Measurements from ENCODE around the gene CNN1. TPM values are rescaled to one million over a fixed set of nuclear protein-coding genes. Genes with fewer than 3 reads are reported as not detected.

The CNN1 gene
- total RNA-seq, 4 donors from 2014 or later = 0.92 to 6.7 (median 3.9) TPM

GRCh38 chr19:11506967-11507366 is 31.7 kb upstream of the CNN1 start:
- Histone ChIP-seq H3K27ac (no peak overlapping the region), H3K4me1 (peaks cover 8 to 12% of the 10 kb centered on the region in 2 donors), H3K9me3 (no peaks in the 10 kb centered on the region), H3K27me3 (no peaks in the 10 kb centered on the region), H3K4me3 (no peak overlapping the region), H3K36me3 (peaks cover 0 to 23% of the 10 kb centered on the region in 2 donors)
- in situ Hi-C loops (cut with MboI; ENCODE audit: low sequenced_read_pairs in 4 of 4) = no loop called here
- DNase-seq = no peak
- intact Hi-C loops (cut with DNase I; ENCODE audit: low total_unique reads) = loop anchor here (10.0 kb wide), 1 partner anchor 132 kb away; the partner anchor contains the start of gene SWSAP1
- TF ChIP-seq POLR2A (IDR thresholded peaks at IDR 0.05) (no peak), CTCF (IDR thresholded peaks at IDR 0.05 in 4 of 5, conservative IDR thresholded peaks at IDR 0.05 in 1 of 5) (no peak)
- ATAC-seq = no peak

- in situ Hi-C loops (cut with MboI; ENCODE audit: low sequenced_read_pairs in 4 of 4) (no loop called here), intact Hi-C loops (cut with DNase I; ENCODE audit: low total_unique reads) (loop anchor here (10.0 kb wide), 1 partner anchor 133 kb away; the partner anchor contains the start of gene SWSAP1)
- Histone ChIP-seq H3K4me3 (no peak overlapping the region), H3K9me3 (no peaks in the 10 kb centered on the region), H3K27ac (no peak overlapping the region), H3K36me3 (peaks cover 0 to 26% of the 10 kb centered on the region in 2 donors), H3K27me3 (no peaks in the 10 kb centered on the region), H3K4me1 (peaks cover 8 to 12% of the 10 kb centered on the region in 2 donors)
- no peak for DNase-seq
- ATAC-seq = no peak
- TF ChIP-seq CTCF (IDR thresholded peaks at IDR 0.05 in 4 of 5, conservative IDR thresholded peaks at IDR 0.05 in 1 of 5) = no peak
- TF ChIP-seq POLR2A (IDR thresholded peaks at IDR 0.05) = no peak
Observed at GRCh38 chr19:11507370-11508078, 31.1 kb upstream of the CNN1 start.

- Histone ChIP-seq H3K36me3 (peaks cover 0 to 38% of the 10 kb centered on the region in 2 donors), H3K27ac (no peak overlapping the region), H3K9me3 (no peaks in the 10 kb centered on the region), H3K4me1 (peaks cover 4 to 5% of the 10 kb centered on the region in 2 donors), H3K27me3 (no peaks in the 10 kb centered on the region), H3K4me3 (no peak overlapping the region)
- TF ChIP-seq CTCF (IDR thresholded peaks at IDR 0.05 in 4 of 5, conservative IDR thresholded peaks at IDR 0.05 in 1 of 5) = no peak
- TF ChIP-seq POLR2A (IDR thresholded peaks at IDR 0.05) = no peak
- DNase-seq (no peak), ATAC-seq (no peak)
- intact Hi-C loops (cut with DNase I; ENCODE audit: low total_unique reads) (no loop called here), in situ Hi-C loops (cut with MboI; ENCODE audit: low sequenced_read_pairs in 4 of 4) (no loop called here)
Observed at GRCh38 chr19:11510444-11510843, 28.2 kb upstream of the CNN1 start.

GRCh38 chr19:11513946-11514345 is 24.7 kb upstream of the CNN1 start:
- H3K27me3 ChIP-seq = no peaks in the 10 kb centered on the region
- TF ChIP-seq CTCF (IDR thresholded peaks at IDR 0.05 in 4 of 5, conservative IDR thresholded peaks at IDR 0.05 in 1 of 5) = no peak
- no peak for TF ChIP-seq POLR2A (IDR thresholded peaks at IDR 0.05)
- ATAC-seq (no peak), DNase-seq (no peak)
- intact Hi-C loops (cut with DNase I; ENCODE audit: low total_unique reads) = no loop called here
- no peak overlapping the region for H3K27ac ChIP-seq
- no peaks in the 10 kb centered on the region for H3K9me3 ChIP-seq
- in situ Hi-C loops (cut with MboI; ENCODE audit: low sequenced_read_pairs in 4 of 4) = no loop called here
- H3K4me1 ChIP-seq = no peaks in the 10 kb centered on the region
- H3K36me3 ChIP-seq = peaks cover 0 to 71% of the 10 kb centered on the region in 2 donors
- no peak overlapping the region for H3K4me3 ChIP-seq
